ENCODE data around the gene SLAMF8. TPM values are rescaled to one million over a fixed set of nuclear protein-coding genes. Genes with fewer than 3 reads are reported as not detected.

Gene SLAMF8
- total RNA-seq, 2 donors from 2014 or later, result not detected

GRCh38 chr1:159841749-159842148, 15.1 kb downstream of the SLAMF8 start:
- Mint-ChIP-seq H3K36me3 (ENCODE audit: low read depth) (no peaks in the 10 kb centered on the region), H3K27ac (no peak overlapping the region), H3K4me3 (no peak overlapping the region), H3K27me3 (ENCODE audit: insufficient read depth) (peaks cover 23% of the 10 kb centered on the region), H3K4me1 (peaks cover 26% of the 10 kb centered on the region), H3K9me3 (no peaks in the 10 kb centered on the region)
- 92 to 100% methylated on average over 1 to 2 of the region's 2 CpGs for WGBS, 2 experiments (ENCODE audit: insufficient coverage in 1 of 2, insufficient read length in 1 of 2)
- no peaks in the 10 kb centered on the region for H3K36me3 ChIP-seq (ENCODE audit: control insufficient read depth, insufficient read depth, low read length)
- TF ChIP-seq, protein P1, sequence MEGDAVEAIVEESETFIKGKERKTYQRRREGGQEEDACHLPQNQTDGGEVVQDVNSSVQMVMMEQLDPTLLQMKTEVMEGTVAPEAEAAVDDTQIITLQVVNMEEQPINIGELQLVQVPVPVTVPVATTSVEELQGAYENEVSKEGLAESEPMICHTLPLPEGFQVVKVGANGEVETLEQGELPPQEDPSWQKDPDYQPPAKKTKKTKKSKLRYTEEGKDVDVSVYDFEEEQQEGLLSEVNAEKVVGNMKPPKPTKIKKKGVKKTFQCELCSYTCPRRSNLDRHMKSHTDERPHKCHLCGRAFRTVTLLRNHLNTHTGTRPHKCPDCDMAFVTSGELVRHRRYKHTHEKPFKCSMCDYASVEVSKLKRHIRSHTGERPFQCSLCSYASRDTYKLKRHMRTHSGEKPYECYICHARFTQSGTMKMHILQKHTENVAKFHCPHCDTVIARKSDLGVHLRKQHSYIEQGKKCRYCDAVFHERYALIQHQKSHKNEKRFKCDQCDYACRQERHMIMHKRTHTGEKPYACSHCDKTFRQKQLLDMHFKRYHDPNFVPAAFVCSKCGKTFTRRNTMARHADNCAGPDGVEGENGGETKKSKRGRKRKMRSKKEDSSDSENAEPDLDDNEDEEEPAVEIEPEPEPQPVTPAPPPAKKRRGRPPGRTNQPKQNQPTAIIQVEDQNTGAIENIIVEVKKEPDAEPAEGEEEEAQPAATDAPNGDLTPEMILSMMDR (conservative IDR thresholded peaks at IDR 0.05), result no peak
- no peak overlapping the region for H3K4me3 ChIP-seq (ENCODE audit: low read length)
- H3K27me3 ChIP-seq (ENCODE audit: control insufficient read depth, insufficient read depth, low read length, poor library complexity, severe bottlenecking), result no peaks in the 10 kb centered on the region
- DNase-seq, result no peak
- peaks cover 11% of the 10 kb centered on the region for H3K4me1 ChIP-seq (ENCODE audit: control insufficient read depth, insufficient read depth, low read length)
- H3K9me3 ChIP-seq (ENCODE audit: control insufficient read depth, low read length), result no peaks in the 10 kb centered on the region
- no peak overlapping the region for H3K27ac ChIP-seq (ENCODE audit: low read depth, low read length)
- no peak overlapping the region for H3K9ac ChIP-seq (ENCODE audit: extremely low read depth, low read length, poor library complexity, severe bottlenecking)

DNA sequence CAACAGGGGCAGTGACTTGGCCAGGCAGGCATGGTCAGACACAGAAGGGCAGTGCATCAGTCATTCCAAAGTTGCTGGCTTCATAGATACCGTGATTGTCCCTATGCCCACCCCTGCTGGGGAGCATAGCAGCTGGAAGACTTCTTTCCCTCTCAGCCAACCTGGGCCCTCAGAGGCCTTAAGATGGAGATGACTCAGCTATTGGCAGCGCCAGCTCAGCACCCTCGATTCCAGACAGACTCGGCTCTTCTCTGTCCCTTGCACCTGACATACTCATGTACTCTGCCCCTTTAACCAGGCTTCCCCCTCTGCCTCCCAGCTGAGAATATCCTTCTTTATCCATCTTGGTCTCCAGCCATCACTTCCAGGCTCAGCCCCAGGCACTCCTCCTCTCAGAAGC, 16.8 kb downstream of the SLAMF8 start:
- Mint-ChIP-seq H3K36me3 (ENCODE audit: low read depth) (no peaks in the 10 kb centered on the region), H3K27me3 (ENCODE audit: insufficient read depth) (peaks cover 19% of the 10 kb centered on the region), H3K4me1 (peaks cover 24% of the 10 kb centered on the region), H3K27ac (no peak overlapping the region), H3K4me3 (no peak overlapping the region), H3K9me3 (no peaks in the 10 kb centered on the region)
- Histone ChIP-seq H3K9me3 (ENCODE audit: control insufficient read depth, low read length) (no peaks in the 10 kb centered on the region), H3K27me3 (ENCODE audit: control insufficient read depth, insufficient read depth, low read length, poor library complexity, severe bottlenecking) (no peaks in the 10 kb centered on the region), H3K9ac (ENCODE audit: extremely low read depth, low read length, poor library complexity, severe bottlenecking) (no peak overlapping the region), H3K36me3 (ENCODE audit: control insufficient read depth, insufficient read depth, low read length) (no peaks in the 10 kb centered on the region), H3K4me3 (ENCODE audit: low read length) (no peak overlapping the region), H3K27ac (ENCODE audit: low read depth, low read length) (no peak overlapping the region), H3K4me1 (ENCODE audit: control insufficient read depth, insufficient read depth, low read length) (peaks cover 11% of the 10 kb centered on the region)
- TF ChIP-seq, protein P1 (conservative IDR thresholded peaks at IDR 0.05), result no peak
- DNase-seq, result no peak
- 95 to 96% methylated on average over 4 of the region's 4 CpGs for WGBS, 2 experiments (ENCODE audit: insufficient coverage in 1 of 2, insufficient read length in 1 of 2)

- H3K4me3 ChIP-seq (ENCODE audit: low read length), result no peak overlapping the region
- no peak overlapping the region for H3K9ac ChIP-seq (ENCODE audit: extremely low read depth, low read length, poor library complexity, severe bottlenecking)
- H3K27ac ChIP-seq (ENCODE audit: low read depth, low read length), result no peak overlapping the region
- H3K27me3 ChIP-seq (ENCODE audit: control insufficient read depth, insufficient read depth, low read length, poor library complexity, severe bottlenecking), result peaks cover 5% of the 10 kb centered on the region
- DNase-seq, result no peak
- TF ChIP-seq, protein P1 (conservative IDR thresholded peaks at IDR 0.05), result no peak
- 86 to 89% methylated on average over 12 to 13 of the region's 13 CpGs for WGBS, 2 experiments (ENCODE audit: insufficient coverage in 1 of 2, insufficient read length in 1 of 2)
- Mint-ChIP-seq H3K27me3 (ENCODE audit: insufficient read depth) (peaks cover 29% of the 10 kb centered on the region), H3K4me3 (no peak overlapping the region), H3K27ac (peak overlapping the region; percentile 11), H3K36me3 (ENCODE audit: low read depth) (no peaks in the 10 kb centered on the region), H3K9me3 (no peaks in the 10 kb centered on the region), H3K4me1 (peaks cover 12% of the 10 kb centered on the region)
- no peaks in the 10 kb centered on the region for H3K36me3 ChIP-seq (ENCODE audit: control insufficient read depth, insufficient read depth, low read length)
- no peaks in the 10 kb centered on the region for H3K9me3 ChIP-seq (ENCODE audit: control insufficient read depth, low read length)
- no peaks in the 10 kb centered on the region for H3K4me1 ChIP-seq (ENCODE audit: control insufficient read depth, insufficient read depth, low read length)
These were observed 19.3 kb downstream of the SLAMF8 start for GRCh38 chr1:159845751-159846629.

All from endodermal cell (in vitro differentiated cells).